SK-N-SH treated with all-trans-retinoic acid at 6 μM for 48 hours (cell line): ENCODE results near the gene MTHFD1.

Source experiments
- ATAC-seq: fragments of 200-7000 bp; cut with Tn5 transposase; 3 replicates; pipeline ENCODE4 v1.9.1; 2020; ENCODE audit warnings: mild to moderate bottlenecking, moderate library complexity
- ARNTL ChIP-seq: fragments of 450-650 bp; formaldehyde crosslinking; IDR thresholded peaks from 2 replicates; pipeline ENCODE4 v1.5.0; 2020; ENCODE audit warnings: low read depth, mild to moderate bottlenecking, moderate library complexity, borderline replicate concordance
- BACH2 ChIP-seq: fragments of 250-450 bp; sonication (Bioruptor Pico); IDR thresholded peaks from 2 replicates; pipeline ENCODE4 v1.9.0; 2021; ENCODE audit warnings: mild to moderate bottlenecking, borderline replicate concordance
- CREB5 ChIP-seq: fragments of 250-450 bp; sonication (Bioruptor Pico); IDR thresholded peaks from 2 replicates; pipeline ENCODE4 v1.5.1; 2020; ENCODE audit warnings: low read depth, mild to moderate bottlenecking, moderate library complexity
- CSDC2 ChIP-seq: fragments of 250-450 bp; sonication (Bioruptor Pico); IDR thresholded peaks from 2 replicates; pipeline ENCODE4 v1.5.0; 2020; ENCODE audit warnings: mild to moderate bottlenecking, moderate library complexity
- CSRNP3 ChIP-seq: fragments of 250-450 bp; sonication (Bioruptor Pico); IDR thresholded peaks from 2 replicates; pipeline ENCODE4 v1.5.1; 2021; ENCODE audit warnings: mild to moderate bottlenecking, moderate library complexity
- GLIS3 ChIP-seq: fragments of 250-450 bp; sonication (Bioruptor Pico); IDR thresholded peaks from 2 replicates; pipeline ENCODE4 v1.5.0; 2020; ENCODE audit warnings: mild to moderate bottlenecking, moderate library complexity
- ISL1 ChIP-seq: fragments of 250-450 bp; sonication (Bioruptor Pico); IDR thresholded peaks from 2 replicates; pipeline ENCODE4 v2.1.2; 2022; ENCODE audit warnings: mild to moderate bottlenecking, moderate library complexity
- OSR1 ChIP-seq: fragments of 250-450 bp; sonication (Bioruptor Pico); IDR thresholded peaks from 2 replicates; pipeline ENCODE4 v1.8.0; 2022; ENCODE audit warnings: moderate library complexity, mild to moderate bottlenecking, inconsistent platforms
- PATZ1 ChIP-seq: fragments of 250-450 bp; sonication (Bioruptor Pico); IDR thresholded peaks from 2 replicates; pipeline ENCODE4 v1.8.0; 2020; ENCODE audit warnings: mild to moderate bottlenecking, moderate library complexity, borderline replicate concordance
- POU6F1 ChIP-seq: fragments of 250-450 bp; sonication (Bioruptor Pico); IDR thresholded peaks from 2 replicates; pipeline ENCODE4 v1.8.0; 2021; ENCODE audit warnings: low read depth, mild to moderate bottlenecking, moderate library complexity, borderline replicate concordance
- PPARA ChIP-seq: fragments of 250-450 bp; sonication (Bioruptor Pico); IDR thresholded peaks from 2 replicates; pipeline ENCODE4 v1.5.0; 2020; ENCODE audit warnings: mild to moderate bottlenecking, borderline replicate concordance
- RARB ChIP-seq: fragments of 250-450 bp; sonication (Bioruptor Pico); IDR thresholded peaks from 2 replicates; pipeline ENCODE4 v1.8.0; 2021; ENCODE audit warnings: mild to moderate bottlenecking, moderate library complexity
- SNAI2 ChIP-seq: fragments of 250-450 bp; sonication (Bioruptor Pico); IDR thresholded peaks from 2 replicates; pipeline ENCODE4 v1.5.0; 2020; ENCODE audit warnings: mild to moderate bottlenecking, moderate library complexity
- TCF4 ChIP-seq: fragments of 250-450 bp; sonication (Bioruptor Pico); IDR thresholded peaks from 2 replicates; pipeline ENCODE4 v1.8.0; 2021; ENCODE audit warnings: mild to moderate bottlenecking, moderate library complexity, borderline replicate concordance
- TSHZ2 ChIP-seq: fragments of 250-450 bp; sonication (Bioruptor Pico); IDR thresholded peaks from 2 replicates; pipeline ENCODE4 v1.5.0; 2020; ENCODE audit warnings: mild to moderate bottlenecking, moderate library complexity
- ZC3H10 ChIP-seq: fragments of 250-450 bp; sonication (Bioruptor Pico); IDR thresholded peaks from 2 replicates; pipeline ENCODE4 v1.5.1; 2021; ENCODE audit warnings: mild to moderate bottlenecking, moderate library complexity
- ZFP3 ChIP-seq: fragments of 250-450 bp; sonication (Bioruptor Pico); IDR thresholded peaks from 2 replicates; pipeline ENCODE4 v1.5.0; 2020; ENCODE audit warnings: mild to moderate bottlenecking, moderate library complexity
- ZFP30 ChIP-seq: fragments of 450-650 bp; formaldehyde crosslinking; IDR thresholded peaks from 2 replicates; pipeline ENCODE4 v1.5.0; 2022; ENCODE audit warnings: mild to moderate bottlenecking, moderate library complexity
- ZNF565 ChIP-seq: fragments of 450-650 bp; formaldehyde crosslinking; conservative IDR thresholded peaks from 2 replicates; pipeline ENCODE4 v1.5.0; 2020; ENCODE audit warnings: low read depth, mild to moderate bottlenecking, moderate library complexity
- ZNF70 ChIP-seq: fragments of 450-650 bp; formaldehyde crosslinking; IDR thresholded peaks from 2 replicates; pipeline ENCODE4 v1.5.0; 2020; ENCODE audit warnings: mild to moderate bottlenecking, moderate library complexity
- ZNF8 ChIP-seq: fragments of 450-650 bp; formaldehyde crosslinking; IDR thresholded peaks from 2 replicates; pipeline ENCODE4 v1.5.0; 2020; ENCODE audit warnings: mild to moderate bottlenecking, moderate library complexity

Gene MTHFD1

GRCh38 chr14:64488590-64489099 is 100.5 kb downstream of the MTHFD1 start:
- TF ChIP-seq PATZ1 (no peak), ZNF70 (CRISPR knock-in tag) (no peak), CREB5 (CRISPR knock-in tag) (no peak), GLIS3 (CRISPR knock-in tag) (no peak), POU6F1 (CRISPR knock-in tag) (no peak), CSDC2 (no peak), ZFP3 (CRISPR knock-in tag) (no peak), TCF4 (CRISPR knock-in tag) (no peak), ZFP30 (CRISPR knock-in tag) (no peak), CSRNP3 (CRISPR knock-in tag) (no peak), PPARA (CRISPR knock-in tag) (no peak), ISL1 (CRISPR knock-in tag) (no peak), ARNTL (CRISPR knock-in tag) (no peak), ZC3H10 (CRISPR knock-in tag) (no peak), BACH2 (CRISPR knock-in tag) (no peak), OSR1 (CRISPR knock-in tag) (no peak), RARB (CRISPR knock-in tag) (no peak), ZNF565 (no peak), TSHZ2 (CRISPR knock-in tag) (no peak), SNAI2 (CRISPR knock-in tag) (no peak)
- ATAC-seq, result no peak

GRCh38 chr14:64491637-64492036 is 103.5 kb downstream of the MTHFD1 start:
- ATAC-seq, result no peak
- TF ChIP-seq ARNTL (CRISPR knock-in tag) (no peak), ZNF8 (CRISPR knock-in tag) (no peak), CSRNP3 (CRISPR knock-in tag) (no peak), POU6F1 (CRISPR knock-in tag) (no peak), ZNF565 (no peak), ZFP3 (CRISPR knock-in tag) (no peak), OSR1 (CRISPR knock-in tag) (no peak), ISL1 (CRISPR knock-in tag) (no peak), ZFP30 (CRISPR knock-in tag) (no peak), BACH2 (CRISPR knock-in tag) (no peak), PATZ1 (no peak), CREB5 (CRISPR knock-in tag) (no peak), GLIS3 (CRISPR knock-in tag) (no peak), ZC3H10 (CRISPR knock-in tag) (no peak)
